AG09309 (cell line): Measurements from ENCODE around the gene SMARCAL1.

Source experiments
- DNase-seq: peaks from one replicate; pipeline ENCODE4 v3.0.0-alpha.2; 2010; ENCODE audit warnings: low read depth
- H3K4me3 ChIP-seq: 2 replicates; pipeline ENCODE4 v1.5.1; 2011; ENCODE audit warnings: mild to moderate bottlenecking, low read depth, low read length, moderate library complexity; ENCODE audit not compliant: control insufficient read depth
- CTCF ChIP-seq: IDR thresholded peaks from 2 replicates; pipeline ENCODE4 v1.5.1; 2011; ENCODE audit warnings: mild to moderate bottlenecking, low read depth, low read length, inconsistent platforms; ENCODE audit not compliant: insufficient read depth, control insufficient read depth; ENCODE audit errors: missing control alignments

The SMARCAL1 gene

GRCh38 chr2:216490061-216490460, 77.8 kb downstream of the SMARCAL1 start:
- no peak overlapping the region for H3K4me3 ChIP-seq
- TF ChIP-seq CTCF = no peak
- DNase-seq = peak; percentile 40

DNA sequence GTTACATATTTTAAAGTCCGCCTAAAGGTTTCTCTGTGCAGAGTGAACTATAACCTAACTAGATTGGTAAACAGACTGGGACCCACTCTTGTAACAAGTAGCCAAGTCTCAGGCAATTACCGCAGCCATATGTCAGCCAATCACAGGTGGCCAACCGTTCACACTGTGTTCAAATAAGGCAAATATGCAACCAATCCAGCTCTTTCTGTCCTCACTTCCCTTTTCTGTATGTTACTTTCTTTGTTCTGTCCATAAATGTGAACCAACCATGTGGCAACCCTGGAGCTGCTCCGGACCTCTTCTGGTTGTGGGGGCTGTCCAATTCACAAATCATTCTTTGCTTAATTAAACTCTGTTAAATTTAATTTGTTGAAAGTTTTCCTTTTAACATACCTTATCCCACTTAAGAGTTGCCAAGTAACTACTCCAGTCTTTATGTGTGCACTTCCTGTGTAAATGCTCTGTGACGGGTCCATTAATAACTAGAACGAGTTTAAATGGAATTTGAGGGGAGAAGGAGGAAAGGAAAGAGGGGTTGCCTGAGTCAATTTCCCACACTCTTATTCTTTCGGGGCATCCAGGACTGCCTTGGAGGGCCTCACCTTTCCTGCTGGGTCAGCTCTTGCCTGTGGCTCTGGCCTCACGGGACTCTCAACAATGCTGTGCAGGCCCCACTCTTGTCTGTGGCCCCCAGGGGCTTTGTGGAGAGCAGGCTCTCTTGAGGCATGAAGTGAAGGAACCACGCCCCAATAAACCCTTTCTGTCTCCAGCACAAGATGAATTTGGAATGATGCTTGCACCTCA, 79.7 kb downstream of the SMARCAL1 start:
- DNase-seq = no peak
- H3K4me3 ChIP-seq = no peak overlapping the region
- no peak for TF ChIP-seq CTCF

DNA sequence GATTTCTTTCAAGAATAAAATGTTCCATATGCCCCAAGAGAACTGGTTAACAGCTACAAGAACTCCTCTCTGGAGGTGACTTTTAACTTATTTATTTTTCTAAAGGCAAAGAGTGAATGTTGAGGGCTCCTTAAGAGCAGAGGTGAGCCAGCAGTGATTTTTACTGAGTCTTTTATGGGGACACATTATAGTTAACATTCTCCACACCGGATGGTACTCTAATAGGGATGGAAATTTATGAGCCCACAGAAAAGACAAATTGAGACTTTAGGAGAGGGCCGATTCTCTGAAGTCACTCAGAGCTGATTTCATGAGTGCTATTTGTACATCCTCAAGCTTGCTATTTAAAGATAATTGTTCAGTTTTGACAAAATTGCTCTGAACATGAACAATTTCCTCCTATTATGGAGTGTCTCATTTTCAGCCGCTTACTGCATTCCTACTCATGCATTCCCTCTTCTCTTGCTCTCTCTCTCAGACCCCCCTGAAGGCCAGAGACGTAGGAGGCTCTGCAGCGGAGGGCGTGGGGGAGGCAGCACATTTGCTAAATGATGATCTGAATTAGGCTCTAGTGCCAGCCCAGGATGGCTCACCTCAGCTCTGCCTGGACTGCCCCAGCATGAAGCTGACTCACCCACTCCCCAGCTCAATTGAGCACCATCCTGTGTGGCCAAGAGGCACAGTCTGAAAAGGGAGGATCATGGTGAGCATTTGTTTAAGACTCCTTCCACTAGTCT, 80.5 kb downstream of the SMARCAL1 start:
- no peak overlapping the region for H3K4me3 ChIP-seq
- no peak for TF ChIP-seq CTCF
- DNase-seq = peak; percentile 40

DNA sequence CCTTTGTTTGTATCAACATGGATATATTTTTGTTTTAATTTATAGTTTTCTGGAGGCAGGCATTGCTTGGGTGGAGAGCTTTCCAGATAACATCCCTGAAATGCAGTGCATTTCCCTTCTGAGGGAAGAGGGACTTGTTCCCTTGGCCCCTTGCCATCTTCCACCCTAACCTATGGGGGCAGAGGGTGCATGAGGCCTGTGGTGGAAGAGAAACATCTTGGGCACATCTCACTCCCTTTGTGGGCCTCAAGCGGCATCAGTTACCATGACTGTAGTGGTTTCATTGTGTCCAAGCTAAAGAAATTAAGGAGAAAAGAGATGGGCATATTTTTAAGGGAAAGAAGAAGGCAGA, 81.0 kb downstream of the SMARCAL1 start:
- TF ChIP-seq CTCF = no peak
- no peak for DNase-seq
- no peak overlapping the region for H3K4me3 ChIP-seq

GRCh38 chr2:216495656-216496055, 83.4 kb downstream of the SMARCAL1 start:
- DNase-seq = no peak
- TF ChIP-seq CTCF = no peak

DNA sequence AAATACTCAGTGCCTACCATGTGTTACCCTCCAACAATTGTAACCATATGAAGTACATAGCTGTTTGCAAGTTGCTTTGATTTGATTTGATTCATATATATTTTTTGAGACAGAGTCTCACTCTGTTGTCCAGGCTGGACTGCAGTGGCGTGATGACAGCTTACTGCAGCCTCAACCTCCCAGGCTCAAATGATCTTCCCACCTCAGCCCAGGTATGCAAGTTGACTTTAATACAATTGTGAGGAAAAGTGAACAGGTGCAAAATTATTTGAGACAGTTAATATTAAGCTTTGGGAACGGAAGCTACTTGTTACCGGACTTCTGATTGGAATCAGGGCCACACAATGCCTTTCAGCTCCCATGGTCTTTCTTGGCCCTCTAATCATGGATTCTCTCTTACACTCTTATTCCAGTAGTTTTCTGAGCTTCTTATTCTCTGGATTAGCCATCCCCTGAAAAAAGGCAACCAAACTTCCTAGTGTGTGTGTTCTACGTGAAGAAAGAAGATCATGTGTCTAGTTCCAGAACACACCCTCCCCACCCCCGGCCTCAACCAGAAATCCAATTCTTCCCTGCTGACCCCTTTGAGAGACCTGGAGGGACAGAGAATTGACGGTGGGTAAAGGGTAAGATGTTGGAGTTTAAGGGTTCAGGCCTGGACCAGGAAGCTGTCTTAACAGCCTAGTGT, 85.2 kb downstream of the SMARCAL1 start:
- no peak for DNase-seq
- no peak for TF ChIP-seq CTCF
- H3K4me3 ChIP-seq = peak overlapping the region; percentile 46

More at GRCh38 chr2:216495656-216496055, 83.4 kb downstream of the SMARCAL1 start:
- no peak overlapping the region for H3K4me3 ChIP-seq
